GM12878 (cell line): ENCODE results near the gene AP1G2.
"Not testable (repeated sequence)": the region's sequence is repeated elsewhere in the genome, so short reads cannot be mapped to it uniquely, and the experiment has no call there.

ENCODE experiments used
- LARP7 ChIP-seq: fragments of 450-650 bp; IDR thresholded peaks from 2 replicates; pipeline ENCODE4 v1.6.1; 2017; ENCODE audit warnings: mild to moderate bottlenecking
- TBL1XR1 ChIP-seq: IDR thresholded peaks from 2 replicates; pipeline ENCODE4 v1.6.1; 2012; ENCODE audit warnings: low read depth, low read length, improper control_type of control experiment

GRCh38 chr14:23583761-23584526, 16.4 kb upstream of the AP1G2 start:
- TF ChIP-seq LARP7, TBL1XR1: not testable (repeated sequence)
